Measurements from ENCODE around the gene BCAS3.

GRCh38 chr17:61416211-61416539, 738.5 kb downstream of the BCAS3 start:
- TF ChIP-seq CTCF (IDR thresholded peaks at IDR 0.05) (no peak), POLR2A (IDR thresholded peaks at IDR 0.05) (no peak)

Measured in ovary (tissue), 3 donors.